C4-2B (cell line): Measurements from ENCODE around the gene DYRK4.

ENCODE experiments used
- H3K27ac ChIP-seq: fragments of 450-650 bp; 2 replicates; pipeline ENCODE4 v1.5.1; 2017
- ZFX ChIP-seq: fragments of 450-650 bp; IDR thresholded peaks from 2 replicates; pipeline ENCODE4 v1.6.1; 2017
- TF ChIP-seq, protein P1 (sequence below): fragments of 450-650 bp; conservative IDR thresholded peaks from 2 replicates; pipeline ENCODE4 v1.5.1; 2017; ENCODE audit warnings: mild to moderate bottlenecking

The DYRK4 gene

DNA sequence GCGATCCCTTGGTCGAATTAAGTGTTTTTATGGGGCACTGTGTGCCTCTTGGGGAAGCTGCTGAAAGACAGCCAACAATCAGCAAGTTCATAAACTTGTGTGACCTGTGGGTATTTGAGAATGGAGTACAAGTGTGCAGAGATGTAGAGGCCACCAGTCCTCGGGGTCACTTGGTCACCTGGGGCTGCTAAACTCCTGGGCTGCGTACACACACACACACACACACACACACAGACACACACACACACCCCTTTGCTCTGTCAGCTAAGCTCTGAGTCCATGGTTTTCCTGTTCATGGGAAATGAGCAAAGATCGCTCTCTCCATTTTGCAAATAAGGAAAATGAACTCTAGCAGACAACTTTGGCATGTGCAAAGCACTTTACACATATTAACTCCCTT lies 24.5 kb downstream of the DYRK4 start:
- TF ChIP-seq, protein P1, sequence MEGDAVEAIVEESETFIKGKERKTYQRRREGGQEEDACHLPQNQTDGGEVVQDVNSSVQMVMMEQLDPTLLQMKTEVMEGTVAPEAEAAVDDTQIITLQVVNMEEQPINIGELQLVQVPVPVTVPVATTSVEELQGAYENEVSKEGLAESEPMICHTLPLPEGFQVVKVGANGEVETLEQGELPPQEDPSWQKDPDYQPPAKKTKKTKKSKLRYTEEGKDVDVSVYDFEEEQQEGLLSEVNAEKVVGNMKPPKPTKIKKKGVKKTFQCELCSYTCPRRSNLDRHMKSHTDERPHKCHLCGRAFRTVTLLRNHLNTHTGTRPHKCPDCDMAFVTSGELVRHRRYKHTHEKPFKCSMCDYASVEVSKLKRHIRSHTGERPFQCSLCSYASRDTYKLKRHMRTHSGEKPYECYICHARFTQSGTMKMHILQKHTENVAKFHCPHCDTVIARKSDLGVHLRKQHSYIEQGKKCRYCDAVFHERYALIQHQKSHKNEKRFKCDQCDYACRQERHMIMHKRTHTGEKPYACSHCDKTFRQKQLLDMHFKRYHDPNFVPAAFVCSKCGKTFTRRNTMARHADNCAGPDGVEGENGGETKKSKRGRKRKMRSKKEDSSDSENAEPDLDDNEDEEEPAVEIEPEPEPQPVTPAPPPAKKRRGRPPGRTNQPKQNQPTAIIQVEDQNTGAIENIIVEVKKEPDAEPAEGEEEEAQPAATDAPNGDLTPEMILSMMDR: no peak
- no peak for TF ChIP-seq ZFX
- H3K27ac ChIP-seq: no peak overlapping the region

DNA sequence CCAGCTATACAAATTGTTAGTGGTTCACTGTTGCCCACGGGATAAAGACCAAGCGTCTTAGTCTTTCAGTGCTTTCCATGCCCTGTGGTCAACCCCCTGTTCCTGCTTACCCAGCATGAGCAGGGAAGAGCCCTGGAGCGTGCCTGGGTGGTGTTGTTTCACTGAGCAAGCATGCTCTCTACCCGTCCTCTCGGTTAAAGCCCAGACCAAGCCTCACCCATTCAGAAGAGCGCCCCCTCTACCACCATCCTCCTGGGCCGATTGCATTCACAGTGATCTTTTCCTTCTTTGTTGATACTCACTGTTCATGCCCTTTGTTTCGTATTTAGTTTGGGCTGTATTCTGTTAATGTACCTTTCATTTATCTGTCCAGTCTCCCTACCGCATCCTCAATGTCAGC lies 25.1 kb downstream of the DYRK4 start:
- no peak overlapping the region for H3K27ac ChIP-seq
- no peak for TF ChIP-seq ZFX
- TF ChIP-seq, protein P1: no peak

DNA sequence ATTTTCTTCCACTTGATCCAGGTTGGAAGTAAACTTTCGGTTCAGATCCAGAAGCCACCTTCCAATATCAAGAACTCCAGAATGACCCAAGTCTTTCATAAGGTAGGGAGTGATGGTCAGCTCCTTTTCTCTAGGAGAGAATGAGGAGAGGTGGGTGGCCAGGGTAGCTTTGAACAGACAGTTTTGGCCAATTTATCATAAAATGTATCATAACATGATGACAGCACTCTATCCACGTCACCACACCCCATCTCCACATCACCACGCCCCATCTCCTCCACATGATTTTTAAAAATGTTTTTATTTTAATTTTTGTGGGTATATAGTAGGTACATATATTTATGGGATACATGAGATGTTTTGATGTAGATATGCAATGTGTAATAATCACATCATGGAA lies 26.9 kb downstream of the DYRK4 start:
- TF ChIP-seq, protein P1: no peak
- TF ChIP-seq ZFX: no peak
- no peak overlapping the region for H3K27ac ChIP-seq

DNA sequence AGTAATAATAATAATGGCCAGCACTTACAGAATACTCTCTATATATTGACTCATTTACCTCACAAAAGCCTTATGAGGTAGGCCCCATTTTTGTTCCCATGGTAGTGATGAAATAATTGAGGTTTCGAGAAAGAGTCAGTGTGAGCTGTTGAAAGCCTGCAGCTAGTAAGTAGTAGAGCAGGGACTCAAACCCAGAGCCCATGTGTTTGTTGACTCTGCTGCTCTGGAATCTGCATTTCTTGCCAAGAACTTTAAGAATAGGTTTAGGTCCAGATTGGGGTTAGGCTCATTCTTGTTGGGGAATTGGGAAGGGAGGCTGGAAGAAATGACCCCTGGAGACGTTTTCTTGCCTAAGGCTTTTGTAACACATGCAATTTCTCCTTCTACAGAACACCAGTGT lies 27.9 kb downstream of the DYRK4 start:
- no peak for TF ChIP-seq ZFX
- TF ChIP-seq, protein P1: no peak
- H3K27ac ChIP-seq: no peak overlapping the region

DNA sequence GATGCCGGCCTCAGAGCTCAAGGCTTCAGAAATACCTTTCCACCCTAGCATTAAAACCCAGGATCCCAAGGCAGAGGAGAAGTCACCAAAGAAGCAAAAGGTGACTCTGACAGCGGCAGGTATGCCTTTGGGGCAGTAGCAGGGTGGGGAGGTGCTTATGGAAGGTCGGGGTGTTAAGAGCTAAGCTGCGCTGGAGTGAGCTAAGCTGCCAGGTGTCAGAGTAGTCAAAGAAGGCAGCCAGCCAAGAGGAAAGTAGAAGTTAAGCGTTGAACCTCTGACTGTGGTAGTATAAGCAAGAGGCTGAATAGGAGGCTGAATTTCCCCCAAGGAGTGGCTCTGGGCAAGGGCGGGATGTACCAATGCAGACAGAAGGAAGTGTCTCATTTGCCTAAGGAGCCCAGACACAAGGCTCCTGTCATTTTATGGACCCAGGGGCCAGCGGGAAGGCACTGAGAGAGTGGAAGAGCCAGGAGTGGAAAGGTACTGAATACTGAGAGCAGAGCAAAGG lies 29.2 kb downstream of the DYRK4 start:
- TF ChIP-seq ZFX: no peak
- TF ChIP-seq, protein P1: no peak
- H3K27ac ChIP-seq: no peak overlapping the region

DNA sequence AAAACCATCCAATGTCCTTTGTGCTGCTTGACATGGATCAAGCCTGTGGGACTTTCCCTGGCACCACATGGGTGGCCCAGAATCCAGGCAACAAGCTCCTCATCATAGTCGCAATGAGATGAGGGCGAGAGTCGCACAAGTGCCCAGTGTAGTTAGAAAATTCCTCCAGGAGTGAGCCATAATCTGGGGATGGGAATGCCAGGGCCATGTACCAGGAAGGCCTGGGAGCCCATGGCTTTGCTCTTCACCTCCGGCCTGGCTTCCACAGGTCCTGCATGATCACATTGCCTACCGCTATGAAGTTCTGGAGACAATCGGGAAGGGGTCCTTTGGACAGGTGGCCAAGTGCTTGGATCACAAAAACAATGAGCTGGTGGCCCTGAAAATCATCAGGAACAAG lies 33.9 kb downstream of the DYRK4 start:
- no peak for TF ChIP-seq ZFX
- TF ChIP-seq, protein P1: no peak
- H3K27ac ChIP-seq: no peak overlapping the region

DNA sequence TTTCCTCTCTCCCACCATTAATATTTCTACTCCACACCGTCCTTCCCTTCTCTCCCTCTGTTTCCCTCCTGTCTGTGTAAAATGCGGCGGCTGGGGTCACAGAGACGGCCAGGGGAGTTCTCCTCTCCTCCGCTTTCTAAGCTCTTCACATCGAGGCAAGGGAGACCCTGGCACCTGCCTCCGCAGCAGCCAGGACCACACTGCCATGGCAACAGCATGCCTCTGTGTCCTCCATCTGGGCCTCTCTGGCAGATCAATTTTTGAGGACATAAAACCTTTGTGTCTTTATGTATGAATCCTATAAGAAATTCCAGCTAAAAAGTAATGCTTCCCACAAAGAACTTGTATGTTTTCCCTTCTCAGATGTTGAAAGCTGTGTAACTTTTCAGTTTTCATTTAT lies 41.4 kb downstream of the DYRK4 start:
- TF ChIP-seq, protein P1: no peak
- TF ChIP-seq ZFX: no peak
- no peak overlapping the region for H3K27ac ChIP-seq
